Measurements from ENCODE around the gene FLCN.
A peak's percentile ranks its signal among the peaks of the same experiment; 100 is the strongest.
"Not testable (repeated sequence)": the region's sequence is repeated elsewhere in the genome, so short reads cannot be mapped to it uniquely, and the experiment has no call there.

The FLCN gene

GRCh38 chr17:17188586-17188985 lies 48.4 kb downstream of the FLCN start:
- no peak for DNase-seq

GRCh38 chr17:17186551-17187505 lies 50.1 kb downstream of the FLCN start:
- no peak for DNase-seq

- no peak for DNase-seq
Measured at GRCh38 chr17:17186051-17186450, 50.9 kb downstream of the FLCN start.

GRCh38 chr17:17184985-17185757 lies 51.8 kb downstream of the FLCN start:
- not testable (repeated sequence) for DNase-seq

- no peak for DNase-seq
Measured at GRCh38 chr17:17183744-17184143, 53.2 kb downstream of the FLCN start.

- no peak for DNase-seq
Measured at GRCh38 chr17:17182598-17183136, 54.3 kb downstream of the FLCN start.

- DNase-seq: no peak
Measured at GRCh38 chr17:17181666-17182597, 55.0 kb downstream of the FLCN start.

GRCh38 chr17:17180741-17181525 lies 56.0 kb downstream of the FLCN start:
- no peak for DNase-seq

GRCh38 chr17:17180141-17180603 lies 56.8 kb downstream of the FLCN start:
- DNase-seq: peak in 11 of 56 donors; percentile 13 to 48 (median 29)

- no peak for DNase-seq
Measured at GRCh38 chr17:17179371-17179827, 57.6 kb downstream of the FLCN start.

- no peak for DNase-seq
Measured at GRCh38 chr17:17177176-17177575, 59.8 kb downstream of the FLCN start.

- DNase-seq: no peak
Measured at GRCh38 chr17:17176341-17176740, 60.6 kb downstream of the FLCN start.

GRCh38 chr17:17175917-17176316 lies 61.1 kb downstream of the FLCN start:
- DNase-seq: no peak

GRCh38 chr17:17175340-17175739 lies 61.6 kb downstream of the FLCN start:
- no peak for DNase-seq

- DNase-seq: no peak
Measured at GRCh38 chr17:17173921-17174320, 63.0 kb downstream of the FLCN start.

GRCh38 chr17:17172990-17173389 lies 64.0 kb downstream of the FLCN start:
- DNase-seq: no peak

- peak in 1 of 56 donors; percentile 12 for DNase-seq
Measured at GRCh38 chr17:17172001-17172939, 64.7 kb downstream of the FLCN start.

- DNase-seq: no peak
Measured at GRCh38 chr17:17171186-17171585, 65.8 kb downstream of the FLCN start.
